ENCODE results near the gene PGS1.

DNA sequence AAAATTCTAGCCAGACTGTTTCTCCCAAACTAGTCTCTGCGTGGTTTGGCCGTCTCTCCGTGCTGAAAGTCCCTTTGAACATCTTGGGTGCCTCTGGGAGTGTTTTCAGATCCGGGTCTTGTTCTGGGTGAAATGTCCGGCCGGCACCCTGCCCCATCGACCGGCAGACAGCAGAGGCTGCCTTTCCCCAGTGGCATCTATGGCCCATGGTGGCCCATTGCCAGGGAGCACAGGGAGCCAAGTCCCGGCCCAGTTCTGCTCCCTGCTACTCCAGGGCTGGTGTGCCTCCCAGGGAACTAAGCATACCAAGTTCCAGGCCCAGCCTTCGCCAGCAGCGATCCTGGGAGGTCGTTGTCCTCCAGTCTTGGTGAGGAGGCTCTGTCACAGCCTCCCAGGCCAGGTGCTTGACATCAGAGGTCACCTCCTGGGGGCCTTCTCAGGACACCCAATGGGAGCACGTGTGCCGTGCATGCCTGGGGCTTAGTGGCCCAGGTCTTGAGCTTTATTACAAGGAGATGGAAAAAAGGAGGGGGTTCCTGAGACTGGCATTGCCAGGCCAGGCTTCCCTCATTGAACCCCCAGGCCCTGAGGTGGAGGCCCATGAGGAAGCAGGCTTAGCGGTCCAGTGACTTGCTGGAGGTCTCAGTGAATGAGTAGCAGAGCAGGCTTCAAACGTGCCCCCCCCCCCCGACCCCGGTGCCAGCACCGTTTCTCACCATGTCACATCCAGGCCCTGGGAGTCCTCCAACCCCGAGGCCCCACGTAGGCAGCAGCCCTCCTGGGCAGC lies 54.0 kb downstream of the PGS1 start:
- TF ChIP-seq, protein P1, sequence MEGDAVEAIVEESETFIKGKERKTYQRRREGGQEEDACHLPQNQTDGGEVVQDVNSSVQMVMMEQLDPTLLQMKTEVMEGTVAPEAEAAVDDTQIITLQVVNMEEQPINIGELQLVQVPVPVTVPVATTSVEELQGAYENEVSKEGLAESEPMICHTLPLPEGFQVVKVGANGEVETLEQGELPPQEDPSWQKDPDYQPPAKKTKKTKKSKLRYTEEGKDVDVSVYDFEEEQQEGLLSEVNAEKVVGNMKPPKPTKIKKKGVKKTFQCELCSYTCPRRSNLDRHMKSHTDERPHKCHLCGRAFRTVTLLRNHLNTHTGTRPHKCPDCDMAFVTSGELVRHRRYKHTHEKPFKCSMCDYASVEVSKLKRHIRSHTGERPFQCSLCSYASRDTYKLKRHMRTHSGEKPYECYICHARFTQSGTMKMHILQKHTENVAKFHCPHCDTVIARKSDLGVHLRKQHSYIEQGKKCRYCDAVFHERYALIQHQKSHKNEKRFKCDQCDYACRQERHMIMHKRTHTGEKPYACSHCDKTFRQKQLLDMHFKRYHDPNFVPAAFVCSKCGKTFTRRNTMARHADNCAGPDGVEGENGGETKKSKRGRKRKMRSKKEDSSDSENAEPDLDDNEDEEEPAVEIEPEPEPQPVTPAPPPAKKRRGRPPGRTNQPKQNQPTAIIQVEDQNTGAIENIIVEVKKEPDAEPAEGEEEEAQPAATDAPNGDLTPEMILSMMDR (conservative IDR thresholded peaks at IDR 0.05; ENCODE audit: low read length) = no peak
- TF ChIP-seq EZH2phosphoT487 (IDR thresholded peaks at IDR 0.05; ENCODE audit: borderline replicate concordance, low read depth, low read length) = no peak
